ENCODE data around the gene PLA2G2C. TPM values are rescaled to one million over a fixed set of nuclear protein-coding genes. Genes with fewer than 3 reads are reported as not detected.

Gene PLA2G2C
- total RNA-seq, 4 donors from 2014 or later, result not detected

DNA sequence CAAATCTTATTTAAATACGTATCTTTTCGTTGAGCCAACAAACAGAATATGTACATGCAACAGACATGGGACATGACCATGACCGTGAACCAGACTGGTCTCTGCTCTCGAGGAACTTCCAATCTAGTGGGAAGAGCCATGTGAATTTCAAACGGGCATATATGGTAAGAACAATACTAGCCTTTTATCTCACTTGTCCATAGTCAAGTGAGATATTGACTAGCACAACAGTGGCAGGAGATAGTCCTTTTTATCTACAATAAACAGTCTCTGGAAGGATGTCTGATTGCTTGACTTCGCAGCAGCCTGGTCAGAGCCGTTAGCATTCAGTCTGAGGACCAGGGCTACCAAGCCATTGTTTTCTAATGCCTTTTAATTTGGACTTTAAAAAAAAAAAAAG is 12.6 kb upstream of the PLA2G2C start:
- WGBS, 2 donors, result 73 to 74% methylated on average over 7 of the region's 7 CpGs

DNA sequence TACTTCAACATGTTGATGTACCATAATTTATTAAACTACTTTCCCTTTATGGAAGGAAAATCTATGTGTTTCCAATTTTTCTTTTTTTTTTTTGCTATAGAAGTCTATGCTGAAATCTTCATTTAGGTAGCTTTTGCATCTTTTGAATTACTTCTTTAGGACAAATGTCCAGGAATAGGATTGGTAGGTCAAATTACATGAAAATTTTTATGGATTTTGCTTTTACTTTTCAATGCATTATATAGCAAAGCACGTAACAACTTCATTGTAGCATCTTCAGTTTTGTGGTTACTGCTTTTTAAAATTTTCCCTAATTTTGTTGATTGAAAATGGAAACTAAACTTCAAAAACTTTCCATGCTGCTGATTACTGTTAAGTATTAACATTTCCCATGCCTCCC is 12.0 kb upstream of the PLA2G2C start:
- H3K27ac ChIP-seq, result no peak overlapping the region
- TF ChIP-seq, protein P1, sequence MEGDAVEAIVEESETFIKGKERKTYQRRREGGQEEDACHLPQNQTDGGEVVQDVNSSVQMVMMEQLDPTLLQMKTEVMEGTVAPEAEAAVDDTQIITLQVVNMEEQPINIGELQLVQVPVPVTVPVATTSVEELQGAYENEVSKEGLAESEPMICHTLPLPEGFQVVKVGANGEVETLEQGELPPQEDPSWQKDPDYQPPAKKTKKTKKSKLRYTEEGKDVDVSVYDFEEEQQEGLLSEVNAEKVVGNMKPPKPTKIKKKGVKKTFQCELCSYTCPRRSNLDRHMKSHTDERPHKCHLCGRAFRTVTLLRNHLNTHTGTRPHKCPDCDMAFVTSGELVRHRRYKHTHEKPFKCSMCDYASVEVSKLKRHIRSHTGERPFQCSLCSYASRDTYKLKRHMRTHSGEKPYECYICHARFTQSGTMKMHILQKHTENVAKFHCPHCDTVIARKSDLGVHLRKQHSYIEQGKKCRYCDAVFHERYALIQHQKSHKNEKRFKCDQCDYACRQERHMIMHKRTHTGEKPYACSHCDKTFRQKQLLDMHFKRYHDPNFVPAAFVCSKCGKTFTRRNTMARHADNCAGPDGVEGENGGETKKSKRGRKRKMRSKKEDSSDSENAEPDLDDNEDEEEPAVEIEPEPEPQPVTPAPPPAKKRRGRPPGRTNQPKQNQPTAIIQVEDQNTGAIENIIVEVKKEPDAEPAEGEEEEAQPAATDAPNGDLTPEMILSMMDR (IDR thresholded peaks at IDR 0.05), result no peak
- TF ChIP-seq EP300 (IDR thresholded peaks at IDR 0.05) (no peak), POLR2A (IDR thresholded peaks at IDR 0.05) (no peak)

More for the DNA sequence above, 12.6 kb upstream of the PLA2G2C start:
- no peak for DNase-seq (ENCODE audit: low spot score in 2 of 2)
- no peak for TF ChIP-seq POLR2A (IDR thresholded peaks at IDR 0.05)
- TF ChIP-seq EP300 (IDR thresholded peaks at IDR 0.05), result no peak
- TF ChIP-seq, protein P1 (IDR thresholded peaks at IDR 0.05), result no peak
- Histone ChIP-seq H3K4me1 (peaks cover 0 to 6% (median 0%) of the 10 kb centered on the region in 4 donors), H3K27me3 (peaks cover 0 to 31% of the 10 kb centered on the region in 2 donors), H3K36me3 (no peaks in the 10 kb centered on the region), H3K9me3 (no peaks in the 10 kb centered on the region), H3K27ac (no peak overlapping the region), H3K4me3 (no peak overlapping the region)

DNA sequence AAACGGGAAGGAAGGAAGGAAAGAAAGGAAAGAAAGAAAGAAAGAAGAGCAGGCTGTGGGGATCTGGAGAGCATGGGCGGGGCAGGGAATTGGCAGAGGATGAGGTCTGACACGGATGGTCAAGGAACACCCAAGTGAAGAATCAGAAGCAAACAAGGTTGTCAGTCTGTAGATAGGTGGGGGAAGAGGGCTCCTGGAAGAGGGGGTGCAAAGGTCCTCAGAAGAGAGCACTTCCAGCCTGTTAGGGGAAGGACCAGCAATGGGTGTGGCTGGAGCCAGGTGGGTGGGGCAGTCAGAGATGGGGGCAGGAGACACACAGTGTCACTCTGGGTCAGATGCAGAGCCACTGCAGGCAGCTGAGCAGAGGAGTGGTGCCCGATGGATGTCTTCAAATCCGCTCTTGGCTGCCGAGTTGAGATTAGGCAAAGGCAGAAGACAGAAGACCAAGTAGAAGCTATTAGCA is 11.0 kb upstream of the PLA2G2C start:
- DNase-seq (ENCODE audit: low spot score in 2 of 2), result no peak
- Histone ChIP-seq H3K4me3 (no peak overlapping the region), H3K9me3 (no peaks in the 10 kb centered on the region), H3K27me3 (peaks cover 0 to 44% of the 10 kb centered on the region in 2 donors), H3K4me1 (peaks cover 0 to 6% (median 0%) of the 10 kb centered on the region in 4 donors), H3K36me3 (no peaks in the 10 kb centered on the region), H3K27ac (no peak overlapping the region)
- 61 to 68% methylated on average over 6 of the region's 6 CpGs for WGBS, 2 donors
- TF ChIP-seq EP300 (IDR thresholded peaks at IDR 0.05), result no peak
- TF ChIP-seq POLR2A (IDR thresholded peaks at IDR 0.05), result no peak
- TF ChIP-seq, protein P1 (IDR thresholded peaks at IDR 0.05), result no peak

More for the DNA sequence above, 12.0 kb upstream of the PLA2G2C start:
- peaks cover 0 to 6% (median 0%) of the 10 kb centered on the region in 4 donors for H3K4me1 ChIP-seq
- WGBS, 2 donors, result 80 to 84% methylated on average over 1 of the region's 1 CpG
- H3K4me3 ChIP-seq, result no peak overlapping the region
- no peak for DNase-seq (ENCODE audit: low spot score in 2 of 2)
- no peaks in the 10 kb centered on the region for H3K9me3 ChIP-seq
- H3K27me3 ChIP-seq, result peaks cover 0 to 36% of the 10 kb centered on the region in 2 donors
- H3K36me3 ChIP-seq, result no peaks in the 10 kb centered on the region

- H3K4me3 ChIP-seq, result no peak overlapping the region
- no peak for TF ChIP-seq POLR2A (IDR thresholded peaks at IDR 0.05)
- TF ChIP-seq, protein P1 (IDR thresholded peaks at IDR 0.05), result peak in 1 of 5 experiments; percentile 10
- no peaks in the 10 kb centered on the region for H3K36me3 ChIP-seq
- peaks cover 0 to 6% (median 0%) of the 10 kb centered on the region in 4 donors for H3K4me1 ChIP-seq
- 70 to 73% methylated on average over 4 of the region's 4 CpGs for WGBS, 2 donors
- no peaks in the 10 kb centered on the region for H3K9me3 ChIP-seq
- no peak overlapping the region for H3K27ac ChIP-seq
- DNase-seq (ENCODE audit: low spot score in 2 of 2), result no peak
- H3K27me3 ChIP-seq, result peaks cover 0 to 54% of the 10 kb centered on the region in 2 donors
Measured at GRCh38 chr1:20195462-20195780, 9.1 kb upstream of the PLA2G2C start.

- peak; percentile 22 to 64 for DNase-seq (ENCODE audit: low spot score in 2 of 2)
- Histone ChIP-seq H3K4me3 (no peak overlapping the region), H3K9me3 (no peaks in the 10 kb centered on the region), H3K36me3 (no peaks in the 10 kb centered on the region), H3K27ac (no peak overlapping the region), H3K27me3 (peaks cover 0 to 51% of the 10 kb centered on the region in 2 donors), H3K4me1 (peaks cover 0 to 6% (median 0%) of the 10 kb centered on the region in 4 donors)
- no peak for TF ChIP-seq EP300 (IDR thresholded peaks at IDR 0.05)
- TF ChIP-seq, protein P1 (IDR thresholded peaks at IDR 0.05), result peak; percentile 56 to 73 (median 62)
- 29% methylated on average over 15 of the region's 15 CpGs for whole genome bisulfite sequencing, 2 donors
Measured at GRCh38 chr1:20194757-20195461, 8.6 kb upstream of the PLA2G2C start.
